Measurements from ENCODE around the gene PLSCR3. TPM values are rescaled to one million over a fixed set of nuclear protein-coding genes. Genes with fewer than 3 reads are reported as not detected.

PLSCR3 gene
- total RNA-seq, 1 experiment from 2014 or later, result 43.8 TPM

DNA sequence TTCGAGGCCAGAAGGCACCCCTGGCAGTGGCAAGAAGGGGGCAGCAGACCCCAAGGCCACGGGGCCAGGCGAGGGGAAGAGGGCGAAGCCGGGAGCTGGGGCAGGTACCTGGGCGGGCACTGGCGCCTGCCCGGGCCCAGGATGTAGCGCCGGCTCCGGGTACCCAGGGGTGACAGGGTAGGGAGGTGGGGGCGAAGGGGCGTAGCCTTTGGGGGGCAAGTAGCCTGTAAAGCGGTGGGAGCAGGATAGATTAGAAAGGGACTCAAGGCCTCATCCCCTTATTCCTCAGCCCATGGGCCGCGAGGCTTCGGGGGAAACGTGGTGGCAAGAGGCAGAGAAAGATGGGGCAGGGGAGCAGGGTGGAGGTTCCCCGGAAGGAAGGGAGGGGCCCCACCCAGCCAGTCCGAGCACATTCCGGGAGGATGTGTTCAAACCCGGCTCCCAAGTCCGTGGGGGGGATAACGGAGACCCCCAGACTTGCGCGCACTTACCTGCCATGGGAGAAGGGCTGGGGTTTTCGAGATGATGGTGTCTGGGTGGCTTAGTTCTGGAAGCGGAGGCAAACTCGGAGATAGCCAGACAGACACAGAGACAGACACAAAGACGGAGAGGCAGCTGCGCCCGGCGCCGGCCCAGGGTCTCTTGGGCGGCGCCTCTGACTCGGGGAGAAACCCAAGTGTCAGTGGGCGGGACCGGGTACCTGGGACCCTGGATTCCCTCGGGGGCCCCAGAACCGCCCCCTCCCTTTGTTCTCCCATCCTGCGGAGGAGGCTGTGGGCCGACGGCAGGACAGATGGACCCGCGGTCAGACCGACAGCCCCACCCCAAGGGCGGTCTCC is 493 bp downstream of the PLSCR3 start:
- Histone ChIP-seq H3K4me1 (ENCODE audit: control insufficient read depth in 1 of 2, insufficient read depth in 2 of 2, low read length in 2 of 2) (peaks cover 7 to 22% of the 10 kb centered on the region in 2 experiments; a peak in 3 of 4 replicates), H3K4me2 (ENCODE audit: low read length) (peak overlapping the region; percentile 97), H3K9ac (ENCODE audit: low read length) (peak overlapping the region; percentile 75), H4K20me1 (ENCODE audit: insufficient read depth) (no peaks in the 10 kb centered on the region), H3K79me2 (ENCODE audit: insufficient read depth, low read length) (0 out of 2 replicates have a peak, but pooled peaks cover 7% of the 10 kb centered on the region), H3K36me3 (ENCODE audit: control insufficient read depth in 1 of 2, insufficient read depth in 2 of 2, low read length in 2 of 2) (peaks cover 10 to 17% of the 10 kb centered on the region in 2 experiments; a peak in 3 of 4 replicates), H2AFZ (ENCODE audit: low read depth, low read length, poor library complexity, severe bottlenecking) (no peak overlapping the region), H3K9me2 (ENCODE audit: insufficient read depth) (no peaks in the 10 kb centered on the region), H3K27ac (ENCODE audit: low read depth, low read length) (peak overlapping the region; percentile 93), H3K27me3 (ENCODE audit: insufficient read depth, low read length) (no peaks in the 10 kb centered on the region), H3K4me3 (replicated peaks in 1 of 2; ENCODE audit: low read depth in 1 of 2, low read length in 2 of 2) (peak overlapping the region; percentile 58 to 84), H3K9me3 (ENCODE audit: control insufficient read depth in 1 of 2, insufficient read depth in 1 of 2, low read depth in 1 of 2, low read length in 2 of 2) (no peaks in the 10 kb centered on the region)
- DNase-seq (ENCODE audit: low read depth, low spot score) (no peak), ATAC-seq (peak; percentile 35)
- TF ChIP-seq, protein P1, sequence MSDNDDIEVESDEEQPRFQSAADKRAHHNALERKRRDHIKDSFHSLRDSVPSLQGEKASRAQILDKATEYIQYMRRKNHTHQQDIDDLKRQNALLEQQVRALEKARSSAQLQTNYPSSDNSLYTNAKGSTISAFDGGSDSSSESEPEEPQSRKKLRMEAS (IDR thresholded peaks at IDR 0.05), result peak; percentile 36; the same call in 1 of the 2 replicates
- TF ChIP-seq CEBPB (IDR thresholded peaks at IDR 0.05; ENCODE audit: low read depth) (no peak), EZH2phosphoT487 (IDR thresholded peaks at IDR 0.05; ENCODE audit: borderline replicate concordance) (no peak), YY1 (IDR thresholded peaks at IDR 0.05; ENCODE audit: extremely low read depth, insufficient replicate concordance, low read depth, low read length) (no peak)
- TF ChIP-seq, protein P2, sequence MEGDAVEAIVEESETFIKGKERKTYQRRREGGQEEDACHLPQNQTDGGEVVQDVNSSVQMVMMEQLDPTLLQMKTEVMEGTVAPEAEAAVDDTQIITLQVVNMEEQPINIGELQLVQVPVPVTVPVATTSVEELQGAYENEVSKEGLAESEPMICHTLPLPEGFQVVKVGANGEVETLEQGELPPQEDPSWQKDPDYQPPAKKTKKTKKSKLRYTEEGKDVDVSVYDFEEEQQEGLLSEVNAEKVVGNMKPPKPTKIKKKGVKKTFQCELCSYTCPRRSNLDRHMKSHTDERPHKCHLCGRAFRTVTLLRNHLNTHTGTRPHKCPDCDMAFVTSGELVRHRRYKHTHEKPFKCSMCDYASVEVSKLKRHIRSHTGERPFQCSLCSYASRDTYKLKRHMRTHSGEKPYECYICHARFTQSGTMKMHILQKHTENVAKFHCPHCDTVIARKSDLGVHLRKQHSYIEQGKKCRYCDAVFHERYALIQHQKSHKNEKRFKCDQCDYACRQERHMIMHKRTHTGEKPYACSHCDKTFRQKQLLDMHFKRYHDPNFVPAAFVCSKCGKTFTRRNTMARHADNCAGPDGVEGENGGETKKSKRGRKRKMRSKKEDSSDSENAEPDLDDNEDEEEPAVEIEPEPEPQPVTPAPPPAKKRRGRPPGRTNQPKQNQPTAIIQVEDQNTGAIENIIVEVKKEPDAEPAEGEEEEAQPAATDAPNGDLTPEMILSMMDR (IDR thresholded peaks at IDR 0.05 in 2 of 3, conservative IDR thresholded peaks at IDR 0.05 in 1 of 3; ENCODE audit: borderline replicate concordance in 1 of 3, insufficient read depth in 1 of 3, low read depth in 2 of 3, low read length in 2 of 3), result peak in 2 of 3 experiments; percentile 23 to 24; a peak in 2 of 6 replicates
- intact Hi-C loops (cut with micrococcal nuclease), result loop anchor here (1.0 to 5.0 kb wide), 2 partner anchors 37 to 43 kb away; partner anchors contain the start of gene TMEM95
- RAD21 ChIA-PET (ENCODE audit: low non-redundant PET in 1 of 2, low total read pairs in 2 of 2, uncharacterized antibody in 2 of 2, unreplicated experiment in 2 of 2), result interaction anchor here in 1 of 2 experiments (1.0 kb wide), 1 partner anchor 41 kb away, joined by 3 read pairs; the partner anchor contains the start of gene TMEM102
- POLR2A ChIA-PET, result interaction anchor here (0.6 to 1.4 kb wide), 4 partner anchors 8 to 177 kb away, joined by 3 to 22 read pairs (median 4); partner anchors contain the start of genes TMEM256 and TNK1
- BruUV-seq (replicated peaks), result TSS peak; percentile 38
- CTCF ChIA-PET, result interaction anchor here (0.6 to 1.8 kb wide), 4 partner anchors 10 to 167 kb away, joined by 3 to 9 read pairs (median 6); partner anchors contain the start of genes TMEM256 and TNK1
